HepG2 (cell line): Measurements from ENCODE around the gene RIMBP2. TPM values are rescaled to one million over a fixed set of nuclear protein-coding genes. Genes with fewer than 3 reads are reported as not detected.

Source experiments
- ATAC-seq: fragments of 200-7000 bp; cut with Tn5 transposase; 3 replicates; pipeline ENCODE4 v1.9.1; 2020; ENCODE audit warnings: mild to moderate bottlenecking, moderate library complexity
- BruUV-seq: library from RNA; stranded (reverse); fragments of 400-500 nt; replicated peaks from 2 replicates; lab custom pipeline; 2021; lab: Mats Ljungman, UMichigan
- CTCF ChIA-PET: fragments of 300-600 bp; formaldehyde crosslinking; extraction: SDS; loops from one replicate; lab custom pipeline; 2021; ENCODE audit warnings: low total read pairs, inconsistent platforms, low intra/inter-chr PET ratio; lab: Yijun Ruan, JAX
- POLR2A ChIA-PET: fragments of 350-600 bp; sonication (Branson Sonifier 250); formaldehyde crosslinking; loops from one replicate; lab custom pipeline; 2020; ENCODE audit warnings: antibody characterized with exemption, inconsistent platforms; lab: Yijun Ruan, JAX
- DNase-seq: peaks from one replicate; pipeline ENCODE4 v3.0.0-alpha.2; 2015; ENCODE audit warnings: low spot score
- FAIRE-seq: peaks from 3 replicates; lab custom pipeline; 2011; peaks lifted over from hg19 to GRCh38; lab: Jason Lieb, UNC
- H2AFZ ChIP-seq: one replicate; pipeline ENCODE4 v1.6.1; 2011; ENCODE audit warnings: low read length, inconsistent platforms
- H3K27ac ChIP-seq: fragments of 300-600 bp; 3 replicates; pipeline ENCODE4 v1.8.0; 2011; ENCODE audit warnings: mixed run types, mild to moderate bottlenecking, mixed read lengths, low read length, inconsistent platforms; ENCODE audit not compliant: insufficient read depth; ENCODE audit errors: extremely low read length
- H3K27me3 ChIP-seq, 2 experiments: fragments of 200-600 bp in 1 of 2; 2 replicates in 1 of 2; 3 replicates in 1 of 2; pipeline versions ENCODE4 v1.6.0 to v1.8.0; 2011; ENCODE audit warnings: low read length in 2 of 2, mild to moderate bottlenecking in 2 of 2, moderate library complexity in 2 of 2, inconsistent platforms in 1 of 2; ENCODE audit not compliant: insufficient read depth in 2 of 2, control insufficient read depth in 1 of 2
- H3K36me3 ChIP-seq, 2 experiments: fragments of 200-600 bp in 1 of 2; replicated peaks in 1 of 2; 2 replicates in 1 of 2; 3 replicates in 1 of 2; pipeline versions ENCODE4 v1.5.1 to v1.8.0; 2011; ENCODE audit warnings: low read length in 2 of 2, inconsistent platforms in 1 of 2; ENCODE audit not compliant: insufficient read depth in 2 of 2, control insufficient read depth in 1 of 2
- H3K4me1 ChIP-seq: 2 replicates; pipeline ENCODE4 v1.5.1; 2012; ENCODE audit warnings: low read length, inconsistent platforms; ENCODE audit not compliant: insufficient read depth
- H3K4me2 ChIP-seq: 2 replicates; pipeline ENCODE4 v1.6.0; 2011; ENCODE audit warnings: low read depth, low read length, inconsistent platforms
- H3K4me3 ChIP-seq, 3 experiments: fragments of 200-600 bp in 1 of 3; sonication (generic), shearing (Covaris generic) in 1 of 3; replicated peaks in 1 of 3; 2 replicates each; pipeline ENCODE4 v1.5.1; 2011 to 2016; ENCODE audit warnings: low read length in 3 of 3, inconsistent platforms in 2 of 3, low read depth in 2 of 3, mild to moderate bottlenecking in 2 of 3, control low read depth in 1 of 3, mixed read lengths in 1 of 3; ENCODE audit not compliant: insufficient read depth in 1 of 3
- H3K79me2 ChIP-seq: one replicate; pipeline ENCODE4 v1.6.1; 2011; ENCODE audit warnings: low read length, inconsistent platforms; ENCODE audit not compliant: insufficient read depth
- H3K9ac ChIP-seq: 2 replicates; pipeline ENCODE4 v1.6.0; 2011; ENCODE audit warnings: mild to moderate bottlenecking, low read depth, low read length, inconsistent platforms; ENCODE audit not compliant: insufficient read depth
- H3K9me3 ChIP-seq: 2 replicates; pipeline ENCODE4 v1.5.1; 2012; ENCODE audit warnings: mild to moderate bottlenecking, low read length
- H4K20me1 ChIP-seq: 2 replicates; pipeline ENCODE4 v1.6.0; 2011; ENCODE audit warnings: inconsistent platforms, mild to moderate bottlenecking, low read length, moderate library complexity; ENCODE audit not compliant: insufficient read depth
- HOXA7 ChIP-seq: sonication (generic); formaldehyde crosslinking; IDR thresholded peaks from 2 replicates; pipeline ENCODE4 v1.8.1; 2022; ENCODE audit warnings: mild to moderate bottlenecking, missing genetic modification reagents, moderate library complexity
- HOXA9 ChIP-seq: sonication (generic); formaldehyde crosslinking; IDR thresholded peaks from 2 replicates; pipeline ENCODE4 v1.8.1; 2022; ENCODE audit warnings: missing genetic modification reagents, mild to moderate bottlenecking, moderate library complexity, borderline replicate concordance
- MED1 ChIP-seq: sonication (generic); formaldehyde crosslinking; IDR thresholded peaks from 2 replicates; pipeline ENCODE4 v1.4.0; 2020; ENCODE audit warnings: missing genetic modification reagents
- MED13 ChIP-seq: sonication (generic); formaldehyde crosslinking; IDR thresholded peaks from 2 replicates; pipeline ENCODE4 v1.5.0; 2020; ENCODE audit warnings: missing genetic modification reagents
- RFX1 ChIP-seq: fragments of 450-650 bp; IDR thresholded peaks from 2 replicates; pipeline ENCODE4 v1.6.1; 2017
- RFX5 ChIP-seq: IDR thresholded peaks from 2 replicates; pipeline ENCODE4 v1.6.1; 2011; ENCODE audit warnings: low read depth, low read length, improper control_type of control experiment
- SRY ChIP-seq: sonication (generic); formaldehyde crosslinking; IDR thresholded peaks from 2 replicates; pipeline ENCODE4 v1.8.0; 2022; ENCODE audit warnings: mild to moderate bottlenecking, missing genetic modification reagents
- TAF1 ChIP-seq: sonication (generic); formaldehyde crosslinking; IDR thresholded peaks from 2 replicates; pipeline ENCODE4 v1.4.0; 2020; ENCODE audit warnings: missing genetic modification reagents
- ZFP36 ChIP-seq: fragments of 150-350 bp; IDR thresholded peaks from 2 replicates; pipeline ENCODE4 v1.6.1; 2018; ENCODE audit warnings: borderline replicate concordance, low read length, low read depth; ENCODE audit not compliant: partially characterized antibody
- ZMYM3 ChIP-seq: sonication (generic); formaldehyde crosslinking; IDR thresholded peaks from 2 replicates; pipeline ENCODE4 v1.5.1; 2020; ENCODE audit warnings: mild to moderate bottlenecking, missing genetic modification reagents
- ZNF234 ChIP-seq: sonication (generic); formaldehyde crosslinking; conservative IDR thresholded peaks from 2 replicates; pipeline ENCODE4 v1.5.1; 2020; ENCODE audit warnings: mild to moderate bottlenecking, missing genetic modification reagents
- ZNF326 ChIP-seq: sonication (generic); formaldehyde crosslinking; IDR thresholded peaks from 2 replicates; pipeline ENCODE4 v1.4.0; 2020; ENCODE audit warnings: missing genetic modification reagents, borderline replicate concordance
- ZNF496 ChIP-seq: sonication (generic); formaldehyde crosslinking; IDR thresholded peaks from 2 replicates; pipeline ENCODE4 v1.8.1; 2023; ENCODE audit warnings: mild to moderate bottlenecking, moderate library complexity, missing genetic modification reagents; ENCODE audit not compliant: insufficient replicate concordance
- ZNF614 ChIP-seq: IDR thresholded peaks from 2 replicates; pipeline ENCODE4 v1.6.1; 2018; ENCODE audit warnings: missing biosample characterization, missing genetic modification reagents, inconsistent platforms, borderline replicate concordance
- ZNF709 ChIP-seq: sonication (generic); formaldehyde crosslinking; IDR thresholded peaks from 2 replicates; pipeline ENCODE4 v1.5.0; 2020; ENCODE audit warnings: mild to moderate bottlenecking, missing genetic modification reagents
- WGBS: methylation state at CpG from one replicate; pipeline ENCODE4 v1.1.6; 2017; ENCODE audit warnings: low lambda C conversion rate; 5-methylcytosine and 5-hydroxymethylcytosine counted together
- in situ Hi-C: cut with HindIII; loops from 2 replicates; pipeline ENCODE4 v1.10.0; 2017; ENCODE audit warnings: low pct_unique_long_range_greater_than_20kb; ENCODE audit not compliant: extremely low pct_ligation_motif_present
- intact Hi-C: fragments of 100-400 bp; cut with micrococcal nuclease; formaldehyde crosslinking; loops from one replicate; pipeline ENCODE4 v1.10.0; 2022; ENCODE audit not compliant: unreplicated experiment
- polyA plus RNA-seq, 8 experiments: library from polyadenylated mRNA; depleted of rRNA in 3 of 8; stranded (reverse) in 7 of 8; unstranded in 1 of 8; fragments of >200 nt; fragmentation: Illumina TruSeq in 4 of 8; extraction: Trizol in 4 of 8; gene quantifications; 2 replicates each; pipeline versions ENCODE4 v1.2.1 to v1.2.3, GENCODE V29; 2011 to 2016; ENCODE audit warnings: low read depth in 4 of 8, missing spikeins in 1 of 8, mixed read lengths in 1 of 8; ENCODE audit not compliant: insufficient read depth in 1 of 8
- total RNA-seq, 5 experiments: library from RNA; depleted of rRNA; stranded (reverse); fragments of >200 nt; fragmentation: Illumina TruSeq; extraction: Trizol; gene quantifications; 2 replicates each; pipeline ENCODE4 v1.2.3, GENCODE V29; 2016; ENCODE audit warnings: low read depth in 1 of 5
- TF ChIP-seq, protein P1 (sequence below): sonication (generic); formaldehyde crosslinking; IDR thresholded peaks from 2 replicates; pipeline ENCODE4 v1.4.0; 2020; ENCODE audit warnings: missing genetic modification reagents
- TF ChIP-seq, protein P2 (sequence below): sonication (generic); formaldehyde crosslinking; IDR thresholded peaks from 2 replicates; pipeline ENCODE4 v1.8.0; 2022; ENCODE audit warnings: mild to moderate bottlenecking, missing genetic modification reagents; ENCODE audit not compliant: insufficient replicate concordance

The RIMBP2 gene
- total and polyA plus RNA-seq, 2 of the 13 experiments (the other 11 are each of a cell fraction or from before 2014, with no cell fraction given) = 0.03 TPM; not detected in 1

DNA sequence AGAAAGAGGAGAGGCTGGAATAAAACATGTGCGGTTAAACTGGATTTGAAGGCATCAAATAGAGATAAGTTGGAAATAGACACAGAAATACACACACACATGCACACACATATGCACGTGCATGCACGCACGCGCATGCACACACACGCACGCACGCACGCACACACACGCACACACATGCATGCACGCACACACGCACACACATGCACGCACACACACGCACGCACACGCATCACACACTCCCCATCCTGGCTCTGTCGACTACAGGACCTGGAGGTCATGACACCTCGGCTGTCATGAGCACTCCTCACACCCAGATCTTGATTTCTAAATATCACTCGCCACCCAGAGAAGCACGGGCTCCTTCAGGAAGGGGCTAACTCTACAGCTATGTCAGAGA is 51.8 kb downstream of the RIMBP2 start (continued):
- TF ChIP-seq RFX5 (no peak), ZFP36 (no peak), ZNF709 (no peak), MED13 (no peak)
- TF ChIP-seq, protein P1, sequence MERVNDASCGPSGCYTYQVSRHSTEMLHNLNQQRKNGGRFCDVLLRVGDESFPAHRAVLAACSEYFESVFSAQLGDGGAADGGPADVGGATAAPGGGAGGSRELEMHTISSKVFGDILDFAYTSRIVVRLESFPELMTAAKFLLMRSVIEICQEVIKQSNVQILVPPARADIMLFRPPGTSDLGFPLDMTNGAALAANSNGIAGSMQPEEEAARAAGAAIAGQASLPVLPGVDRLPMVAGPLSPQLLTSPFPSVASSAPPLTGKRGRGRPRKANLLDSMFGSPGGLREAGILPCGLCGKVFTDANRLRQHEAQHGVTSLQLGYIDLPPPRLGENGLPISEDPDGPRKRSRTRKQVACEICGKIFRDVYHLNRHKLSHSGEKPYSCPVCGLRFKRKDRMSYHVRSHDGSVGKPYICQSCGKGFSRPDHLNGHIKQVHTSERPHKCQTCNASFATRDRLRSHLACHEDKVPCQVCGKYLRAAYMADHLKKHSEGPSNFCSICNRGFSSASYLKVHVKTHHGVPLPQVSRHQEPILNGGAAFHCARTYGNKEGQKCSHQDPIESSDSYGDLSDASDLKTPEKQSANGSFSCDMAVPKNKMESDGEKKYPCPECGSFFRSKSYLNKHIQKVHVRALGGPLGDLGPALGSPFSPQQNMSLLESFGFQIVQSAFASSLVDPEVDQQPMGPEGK = no peak

DNA sequence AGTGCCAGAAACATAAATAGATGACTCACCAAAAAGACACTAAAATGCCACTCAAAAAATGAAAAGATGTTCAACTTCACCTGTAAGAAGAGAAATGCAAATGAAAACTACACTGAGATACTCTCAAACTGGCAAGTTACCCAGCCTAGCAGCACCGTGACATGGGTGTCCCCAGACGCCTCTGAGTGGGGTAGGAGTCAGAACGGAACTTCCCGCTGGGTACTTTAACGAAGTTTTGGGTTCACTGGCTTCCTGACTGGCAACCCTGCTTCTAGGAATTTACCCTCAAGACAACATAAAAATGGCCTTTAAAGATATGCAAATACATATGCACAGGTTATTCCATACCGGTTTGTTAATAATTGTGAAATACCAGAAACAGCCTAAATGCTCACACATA is 52.6 kb downstream of the RIMBP2 start:
- H3K27me3 ChIP-seq = peaks cover 1 to 8% of the 10 kb centered on the region in 2 experiments; a peak in 2 of 5 replicates
- no peaks in the 10 kb centered on the region for H3K9me3 ChIP-seq
- no peak for TF ChIP-seq ZNF326
- TF ChIP-seq, protein P2, sequence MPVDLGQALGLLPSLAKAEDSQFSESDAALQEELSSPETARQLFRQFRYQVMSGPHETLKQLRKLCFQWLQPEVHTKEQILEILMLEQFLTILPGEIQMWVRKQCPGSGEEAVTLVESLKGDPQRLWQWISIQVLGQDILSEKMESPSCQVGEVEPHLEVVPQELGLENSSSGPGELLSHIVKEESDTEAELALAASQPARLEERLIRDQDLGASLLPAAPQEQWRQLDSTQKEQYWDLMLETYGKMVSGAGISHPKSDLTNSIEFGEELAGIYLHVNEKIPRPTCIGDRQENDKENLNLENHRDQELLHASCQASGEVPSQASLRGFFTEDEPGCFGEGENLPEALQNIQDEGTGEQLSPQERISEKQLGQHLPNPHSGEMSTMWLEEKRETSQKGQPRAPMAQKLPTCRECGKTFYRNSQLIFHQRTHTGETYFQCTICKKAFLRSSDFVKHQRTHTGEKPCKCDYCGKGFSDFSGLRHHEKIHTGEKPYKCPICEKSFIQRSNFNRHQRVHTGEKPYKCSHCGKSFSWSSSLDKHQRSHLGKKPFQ = no peak
- no peak for TF ChIP-seq ZNF234 (CRISPR knock-in tag)
- TF ChIP-seq ZNF496 (CRISPR knock-in tag) = no peak
- no peak for TF ChIP-seq RFX1
- no peak for TF ChIP-seq HOXA9 (CRISPR knock-in tag)
- no peak for TF ChIP-seq MED1 (CRISPR knock-in tag)
- TF ChIP-seq ZMYM3 = no peak
- TF ChIP-seq ZNF614 (CRISPR knock-in tag) = no peak
- TF ChIP-seq TAF1 (CRISPR knock-in tag) = no peak
- TF ChIP-seq HOXA7 (CRISPR knock-in tag) = no peak
- TF ChIP-seq SRY (CRISPR knock-in tag) = no peak
- 33% methylated on average over 6 of the region's 6 CpGs for WGBS
- H3K36me3 ChIP-seq = no peaks in the 10 kb centered on the region
- intact Hi-C loops = loop anchor here (5.0 kb wide), 1 partner anchor 84 kb away; no protein-coding TSS in a partner anchor
- H3K4me2 ChIP-seq = no peak overlapping the region
- no peak overlapping the region for H3K4me3 ChIP-seq
- H3K9ac ChIP-seq = no peak overlapping the region
- ATAC-seq (no peak), DNase-seq (no peak), FAIRE-seq (no peak)
- no peak overlapping the region for H3K27ac ChIP-seq
- no peaks in the 10 kb centered on the region for H3K79me2 ChIP-seq
- no peaks in the 10 kb centered on the region for H4K20me1 ChIP-seq
- ChIA-PET POLR2A (no interaction called here), CTCF (no interaction called here)
- no peaks in the 10 kb centered on the region for H3K4me1 ChIP-seq
- no TSS peak for BruUV-seq
- in situ Hi-C loops = no loop called here
- no peak overlapping the region for H2AFZ ChIP-seq
